DND-41 (cell line): ENCODE measurements around the gene CALM1.

Source experiments
- CTCF ChIP-seq: IDR thresholded peaks from 2 replicates; pipeline ENCODE4 v1.5.1; 2012; ENCODE audit warnings: borderline replicate concordance, low read length, moderate library complexity, mild to moderate bottlenecking; ENCODE audit not compliant: poor library complexity, severe bottlenecking; ENCODE audit errors: extremely low read depth
- EZH2 ChIP-seq: IDR thresholded peaks from 3 replicates; pipeline ENCODE4 v1.6.1; 2012; ENCODE audit warnings: borderline replicate concordance, low read depth, mild to moderate bottlenecking, moderate library complexity, low read length, inconsistent platforms; ENCODE audit not compliant: severe bottlenecking

- no peak for TF ChIP-seq EZH2
- no peak for TF ChIP-seq CTCF
Measured at GRCh38 chr14:90378249-90378648, 18.6 kb upstream of the CALM1 start.
